T-cell (primary cell): ENCODE measurements around the gene ETV4. TPM values are rescaled to one million over a fixed set of nuclear protein-coding genes. Genes with fewer than 3 reads are reported as not detected.

Source experiments
- ATAC-seq, 4 experiments: fragments of 200-7000 bp in 3 of 4; fragments of 150-1000 bp in 1 of 4; cut with Tn5 transposase; replicated peaks in 1 of 4; 1 replicate in 3 of 4; 2 replicates in 1 of 4; pipeline ENCODE4 v1.10.0; 2021; ENCODE audit warnings: moderate library complexity in 3 of 4, mild to moderate bottlenecking in 2 of 4, moderate number of reproducible peaks in 1 of 4
- CTCF ChIA-PET, 2 donors: fragments of 300-600 bp; sonication (Branson Sonifier 250); formaldehyde crosslinking; loops; one replicate each; lab custom pipeline; 2022; ENCODE audit warnings: antibody characterized with exemption in 2 of 2; lab: Charles Lee
- POLR2A ChIA-PET, 2 donors: fragments of 300-600 bp; sonication (Branson Sonifier 250); formaldehyde crosslinking; loops; one replicate each; lab custom pipeline; 2022; ENCODE audit warnings: antibody characterized with exemption in 2 of 2; lab: Charles Lee
- DNase-seq, 35 experiments: peaks; one replicate each; pipeline versions ENCODE4 v3.0.0 to v3.0.0-alpha.2; 2013 to 2023
- H3K27ac ChIP-seq: one replicate; pipeline ENCODE4 v1.5.1; 2013; ENCODE audit warnings: low read length
- H3K27me3 ChIP-seq, 2 experiments: replicated peaks in 1 of 2; 1 replicate in 1 of 2; 2 replicates in 1 of 2; pipeline versions ENCODE4 v1.6.1 to v1.7.0; 2013; ENCODE audit warnings: low read length in 1 of 2, mixed read lengths in 1 of 2; ENCODE audit not compliant: control insufficient read depth in 2 of 2, insufficient read depth in 2 of 2; ENCODE audit errors: extremely low read depth in 1 of 2
- H3K36me3 ChIP-seq, 2 donors: 1 replicate in 1 of 2; 2 replicates in 1 of 2; pipeline versions ENCODE4 v1.6.1 to v1.7.0; 2013; ENCODE audit warnings: low read length in 1 of 2; ENCODE audit not compliant: control insufficient read depth in 2 of 2, insufficient read depth in 1 of 2; ENCODE audit errors: extremely low read depth in 1 of 2
- H3K4me1 ChIP-seq, 2 experiments: 1 replicate in 1 of 2; 2 replicates in 1 of 2; pipeline versions ENCODE4 v1.6.1 to v1.7.0; 2013; ENCODE audit warnings: low read length in 2 of 2, mixed read lengths in 1 of 2; ENCODE audit not compliant: insufficient read depth in 2 of 2, control insufficient read depth in 1 of 2; ENCODE audit errors: extremely low read depth in 1 of 2
- H3K4me3 ChIP-seq, 2 donors: 1 replicate in 1 of 2; 2 replicates in 1 of 2; pipeline versions ENCODE4 v1.5.1 to v1.7.0; 2013; ENCODE audit warnings: mild to moderate bottlenecking in 2 of 2, low read length in 1 of 2, moderate library complexity in 1 of 2; ENCODE audit not compliant: control insufficient read depth in 1 of 2; ENCODE audit errors: extremely low read depth in 1 of 2
- H3K9me3 ChIP-seq: 2 replicates; pipeline ENCODE4 v1.7.0; 2013
- H3K27ac Mint-ChIP-seq, 2 donors: one replicate each; pipeline ENCODE4 v1.8.0; 2020 to 2021; ENCODE audit warnings: mild to moderate bottlenecking in 2 of 2, mixed read lengths in 2 of 2
- H3K27me3 Mint-ChIP-seq, 2 donors: one replicate each; pipeline ENCODE4 v1.8.0; 2021 to 2022; ENCODE audit warnings: mixed read lengths in 2 of 2
- H3K36me3 Mint-ChIP-seq: one replicate; pipeline ENCODE4 v1.8.0; 2021; ENCODE audit warnings: mixed read lengths
- H3K4me1 Mint-ChIP-seq, 3 donors: one replicate each; pipeline ENCODE4 v1.8.0; 2020 to 2022; ENCODE audit warnings: mixed read lengths in 3 of 3, mild to moderate bottlenecking in 1 of 3
- H3K4me3 Mint-ChIP-seq, 3 donors: one replicate each; pipeline ENCODE4 v1.8.0; 2020 to 2022; ENCODE audit warnings: mild to moderate bottlenecking in 3 of 3, mixed read lengths in 3 of 3, moderate library complexity in 3 of 3
- H3K9me3 Mint-ChIP-seq, 3 donors: one replicate each; pipeline ENCODE4 v1.8.0; 2020 to 2022; ENCODE audit warnings: mixed read lengths in 3 of 3
- WGBS: methylation state at CpG from one replicate; pipeline ENCODE4 v1.1.5; 2013; ENCODE audit warnings: missing lambda C conversion rate; ENCODE audit not compliant: insufficient coverage; 5-methylcytosine and 5-hydroxymethylcytosine counted together
- total RNA-seq, 35 experiments: library from RNA in 6 of 35; stranded (reverse) in 6 of 35; fragments of 120-200 nt in 1 of 35; gene quantifications; one replicate each; pipeline versions ENCODE4 v1.2.1 to v1.2.4 and lab custom pipeline; 2013 to 2026

The ETV4 gene
- under 1 TPM in 3 of 5 donors, not detected in 2; 0.41 to 0.46 (median 0.44) TPM for total RNA-seq
- not detected for total RNA-seq (2013)
- total RNA-seq (lab: John Stamatoyannopoulos, UW) = 0 to 1.7 (median 0) reads per million in 29 experiments

- H3K27me3 Mint-ChIP-seq = peaks cover 48 to 66% of the 10 kb centered on the region in 2 donors
- CTCF ChIA-PET = interaction anchor here (0.6 to 1.4 kb wide), 2 partner anchors 127 to 1308 kb away, joined by 3 to 10 read pairs; no protein-coding TSS in a partner anchor
These were observed at the start of gene ETV4 for GRCh38 chr17:43546319-43547188. ETV4 (minus strand) TSS chr17:43546340; CDS start chr17:43545617, 723 bp downstream.

GRCh38 chr17:43595466-43595865 lies 49.3 kb upstream of the ETV4 start:
- DNase-seq (no peak), ATAC-seq (no peak)
- Histone ChIP-seq H3K9me3 (no peaks in the 10 kb centered on the region), H3K27me3 (peaks cover 0 to 2% of the 10 kb centered on the region in 2 experiments), H3K36me3 (no peaks in the 10 kb centered on the region), H3K27ac (no peak overlapping the region), H3K4me1 (no peaks in the 10 kb centered on the region), H3K4me3 (no peak overlapping the region)
- POLR2A ChIA-PET = interaction anchor here in 1 of 2 donors (0.6 kb wide), 1 partner anchor 19 kb away, joined by 6 read pairs; no protein-coding TSS in a partner anchor
- no peaks in the 10 kb centered on the region for H3K4me1 Mint-ChIP-seq
- H3K9me3 Mint-ChIP-seq = no peaks in the 10 kb centered on the region
- no peaks in the 10 kb centered on the region for H3K36me3 Mint-ChIP-seq
- no peak overlapping the region for H3K27ac Mint-ChIP-seq
- 48% methylated on average over 3 of the region's 4 CpGs for WGBS
- H3K4me3 Mint-ChIP-seq = no peak overlapping the region
- CTCF ChIA-PET = no interaction called here
- H3K27me3 Mint-ChIP-seq = peaks cover 0 to 3% of the 10 kb centered on the region in 2 donors

More at GRCh38 chr17:43546319-43547188, at the start of gene ETV4:
- peaks cover 14 to 82% of the 10 kb centered on the region in 2 experiments for H3K27me3 ChIP-seq
- H3K4me1 ChIP-seq = peaks cover 6 to 29% of the 10 kb centered on the region in 2 experiments
- H3K9me3 Mint-ChIP-seq = no peaks in the 10 kb centered on the region
- WGBS = 1% methylated on average over 27 of the region's 46 CpGs
- H3K9me3 ChIP-seq = no peaks in the 10 kb centered on the region
- H3K36me3 ChIP-seq = no peaks in the 10 kb centered on the region
- H3K27ac ChIP-seq = no peak within 1 kb of the TSS
- H3K36me3 Mint-ChIP-seq = no peaks in the 10 kb centered on the region
- POLR2A ChIA-PET = interaction anchor here in 1 of 2 donors (0.6 kb wide), 1 partner anchor 33 kb away, joined by 6 read pairs; no protein-coding TSS in a partner anchor
- ATAC-seq (peak; percentile 92 to 94 (median 93)), DNase-seq (peak; percentile 77 to 90 (median 85))
- H3K4me3 ChIP-seq = peak within 1 kb of the TSS; percentile 44 to 62
- peak within 1 kb of the TSS; percentile 78 to 89 (median 81) for H3K4me3 Mint-ChIP-seq
- H3K4me1 Mint-ChIP-seq = peaks cover 22 to 27% (median 23%) of the 10 kb centered on the region in 3 donors
- no peak within 1 kb of the TSS for H3K27ac Mint-ChIP-seq

- WGBS = 91% methylated on average over 17 of the region's 28 CpGs
- POLR2A ChIA-PET = interaction anchor here in 1 of 2 donors (0.6 kb wide), 1 partner anchor 153 kb away, joined by 3 read pairs; no protein-coding TSS in a partner anchor
- H3K4me1 ChIP-seq = no peaks in the 10 kb centered on the region
- no peaks in the 10 kb centered on the region for H3K27me3 ChIP-seq
- no peak overlapping the region for H3K27ac Mint-ChIP-seq
- no peaks in the 10 kb centered on the region for H3K4me1 Mint-ChIP-seq
- no peak overlapping the region for H3K4me3 ChIP-seq
- H3K9me3 Mint-ChIP-seq = no peaks in the 10 kb centered on the region
- no peaks in the 10 kb centered on the region for H3K27me3 Mint-ChIP-seq
- no peak overlapping the region for H3K27ac ChIP-seq
- no peaks in the 10 kb centered on the region for H3K9me3 ChIP-seq
- ATAC-seq (no peak), DNase-seq (no peak)
- CTCF ChIA-PET = no interaction called here
- no peaks in the 10 kb centered on the region for H3K36me3 ChIP-seq
- no peak overlapping the region for H3K4me3 Mint-ChIP-seq
- H3K36me3 Mint-ChIP-seq = no peaks in the 10 kb centered on the region
These were observed 45.8 kb upstream of the ETV4 start for GRCh38 chr17:43591779-43592562.

- 100% methylated on average over 1 of the region's 3 CpGs for WGBS
- H3K4me1 ChIP-seq = no peaks in the 10 kb centered on the region
- H3K9me3 ChIP-seq = no peaks in the 10 kb centered on the region
- Mint-ChIP-seq H3K27me3 (no peaks in the 10 kb centered on the region), H3K4me1 (no peaks in the 10 kb centered on the region), H3K27ac (no peak overlapping the region), H3K36me3 (no peaks in the 10 kb centered on the region), H3K9me3 (no peaks in the 10 kb centered on the region), H3K4me3 (no peak overlapping the region)
- ATAC-seq (no peak), DNase-seq (no peak)
- POLR2A ChIA-PET = no interaction called here
- H3K4me3 ChIP-seq = no peak overlapping the region
- CTCF ChIA-PET = no interaction called here
- H3K27me3 ChIP-seq = no peaks in the 10 kb centered on the region
- no peak overlapping the region for H3K27ac ChIP-seq
- H3K36me3 ChIP-seq = no peaks in the 10 kb centered on the region
These were observed 44.9 kb upstream of the ETV4 start for GRCh38 chr17:43591001-43591400.

- Histone ChIP-seq H3K36me3 (no peaks in the 10 kb centered on the region), H3K4me3 (no peak overlapping the region), H3K9me3 (no peaks in the 10 kb centered on the region), H3K27me3 (no peaks in the 10 kb centered on the region), H3K4me1 (no peaks in the 10 kb centered on the region), H3K27ac (no peak overlapping the region)
- H3K27ac Mint-ChIP-seq = no peak overlapping the region
- ATAC-seq = no peak
- CTCF ChIA-PET = no interaction called here
- no peak overlapping the region for H3K4me3 Mint-ChIP-seq
- 95% methylated on average over 4 of the region's 9 CpGs for WGBS
- no peaks in the 10 kb centered on the region for H3K4me1 Mint-ChIP-seq
- no peak for DNase-seq
- peaks cover 0 to under 1% of the 10 kb centered on the region in 2 donors for H3K27me3 Mint-ChIP-seq
- H3K9me3 Mint-ChIP-seq = no peaks in the 10 kb centered on the region
- POLR2A ChIA-PET = no interaction called here
- H3K36me3 Mint-ChIP-seq = no peaks in the 10 kb centered on the region
These were observed 42.7 kb upstream of the ETV4 start for GRCh38 chr17:43588664-43589435.
